ENCODE data around the gene CAMK1. TPM values are rescaled to one million over a fixed set of nuclear protein-coding genes. Genes with fewer than 3 reads are reported as not detected.

Gene CAMK1
- total RNA-seq (2011; cell fraction: chromatin; rRNA removed; ENCODE audit: low replicate concordance) = 2.0 and 4.8 TPM in 2 replicates
- 4.2 and 4.6 TPM in 2 replicates for total RNA-seq (2011; cell fraction: nucleolus; rRNA removed)
- total RNA-seq (2011; cell fraction: nucleoplasm; rRNA removed) = 2.3 and 3.2 TPM in 2 replicates
- total RNA-seq (2014; rRNA removed) (10.7 and 13.9 TPM in 2 replicates), total RNA-seq (2014; rRNA removed; fragmentation: Illumina TruSeq; extraction: Trizol) (4.4 and 4.7 TPM in 2 replicates), total RNA-seq (2015; rRNA removed; fragmentation: Illumina TruSeq; extraction: Trizol) (6.1 and 6.6 TPM in 2 replicates), total RNA-seq (2021) (5.2 and 6.2 TPM in 2 replicates), polyA plus RNA-seq (2011; rRNA removed) (7.3 and 8.4 TPM in 2 replicates), polyA plus RNA-seq (2014; fragmentation: Illumina TruSeq; extraction: Trizol) (6.0 and 6.2 TPM in 2 replicates), polyA plus RNA-seq (2014; fragmentation: Nextera tagmentation; extraction: Ambion mirVana) (under 1 TPM; 0.23 to 0.39 TPM), polyA plus RNA-seq (2014; rRNA removed) (7.7 and 10.6 TPM in 2 replicates), polyA minus RNA-seq (2011; rRNA and poly(A)+ RNA removed) (2.6 and 2.9 TPM in 2 replicates), Bru-seq, nascent RNA (percentile 48 among the genes with signal in this experiment), BruChase-seq, experiment 1, labeled RNA remaining after a 2-hour chase (percentile 43 among the genes with signal in this experiment), BruChase-seq, experiment 2, labeled RNA remaining after a 6-hour chase (percentile 49 among the genes with signal in this experiment)
- 5.8 and 12.1 TPM in 2 replicates for polyA plus RNA-seq (2011; cell fraction: cytosol; rRNA removed)
- 6.0 and 9.9 TPM in 2 replicates for polyA plus RNA-seq (2011; cell fraction: nucleus; rRNA removed)
- 7.7 and 9.7 TPM in 2 replicates for polyA plus RNA-seq (2012)
- 3.1 and 3.6 TPM in 2 replicates for polyA minus RNA-seq (2011; cell fraction: cytosol; rRNA and poly(A)+ RNA removed)
- polyA minus RNA-seq (2011; cell fraction: nucleus; rRNA and poly(A)+ RNA removed) = 1.3 and 2.4 TPM in 2 replicates
- long read RNA-seq, experiment 1, partial matches to known transcripts = 1 of 16 reads
- long read RNA-seq, experiment 1, other reads (novel, unspliced or antisense) = 12 of 16 reads
- long read RNA-seq, experiment 2, transcript CAMK1-201 (12 exons, 1,488 nt) = major isoform, 5 of 7 reads
- long read RNA-seq, experiment 2, partial matches to known transcripts = 0 of 7 reads
- long read RNA-seq, experiment 2, other reads (novel, unspliced or antisense) = 2 of 7 reads
- long read RNA-seq, experiment 3, partial matches to known transcripts = 0 of 2 reads
- long read RNA-seq, experiment 3, other reads (novel, unspliced or antisense) = 1 of 2 reads

DNA sequence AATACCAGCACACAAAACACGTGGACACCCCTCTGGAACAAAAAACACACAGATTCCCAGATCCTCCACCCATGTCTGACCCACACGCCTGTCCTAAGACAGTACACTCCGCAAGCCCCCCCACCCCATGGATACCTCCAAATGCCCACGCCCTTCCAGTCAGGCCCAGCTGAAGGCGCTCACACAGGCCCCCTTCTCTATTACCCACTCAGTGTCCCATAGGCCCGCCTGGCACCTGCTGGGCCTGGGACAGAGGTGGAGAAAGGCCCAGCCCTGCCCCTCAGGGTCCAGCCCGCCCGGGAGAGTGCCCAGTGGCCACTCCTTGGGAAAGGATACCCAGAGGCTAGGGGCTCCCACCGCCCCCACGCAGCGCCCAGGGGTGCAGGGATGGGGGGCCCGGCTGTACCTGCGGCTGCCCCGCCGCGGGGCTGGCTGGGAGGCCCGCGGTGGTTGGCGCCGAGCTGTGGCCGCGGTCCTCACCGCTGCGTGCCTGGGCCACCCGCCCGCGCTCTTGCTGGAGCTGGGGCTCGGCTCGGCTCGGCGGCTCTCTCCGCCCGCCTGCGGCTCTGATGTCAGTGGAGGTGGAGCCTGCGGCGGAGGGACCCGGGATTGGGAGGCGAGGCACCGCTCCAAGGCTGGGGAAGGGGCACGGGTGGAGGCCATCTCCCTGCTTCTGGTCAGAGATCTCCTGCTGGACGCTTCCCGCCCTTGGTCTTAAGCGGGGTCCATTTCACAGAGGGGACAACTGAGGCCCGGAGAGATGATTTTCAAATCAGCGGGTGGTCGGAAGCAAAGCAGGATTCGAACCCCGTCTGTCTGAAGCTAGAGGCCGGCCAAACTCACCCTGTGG, at the start of gene CAMK1:
Gene CAMK1 (minus strand): TSS at position 522 of the 850 bp plus-strand sequence. CDS start 2,198 bp downstream, outside the sequence.
- ChIA-PET CTCF (ENCODE audit: low intra/inter-chr PET ratio) (no interaction called here), POLR2A (interaction anchor here (0.6 to 0.9 kb wide), 5 partner anchors 10 to 316 kb away, joined by 3 to 5 read pairs (median 4); partner anchors contain the start of gene EMC3)
- H3K27ac ChIP-seq (ENCODE audit: extremely low read depth, low read depth, low read length) = no peak within 1 kb of the TSS
- no peak for FAIRE-seq
- H3K9me1 ChIP-seq (ENCODE audit: control insufficient read depth, insufficient read depth, low read length) = no peaks in the 10 kb centered on the region
- in situ Hi-C loops (cut with MboI) = no loop called here
- H3K9me3 ChIP-seq (replicated peaks; ENCODE audit: control insufficient read depth, insufficient read depth, low read depth, low read length) = no peaks in the 10 kb centered on the region
- peak within 1 kb of the TSS; percentile 83 for H2AFZ ChIP-seq (ENCODE audit: low read depth, low read length)
- H3K4me2 ChIP-seq (ENCODE audit: insufficient read depth, low read length) = peak within 1 kb of the TSS; percentile 71
- H4K20me1 ChIP-seq (replicated peaks; ENCODE audit: control insufficient read depth, insufficient read depth, low read length) = no peaks in the 10 kb centered on the region
- H3K79me2 ChIP-seq (ENCODE audit: control insufficient read depth, insufficient read depth, low read length) = no peaks in the 10 kb centered on the region
- 42% methylated on average over 39 of the region's 49 CpGs for WGBS (ENCODE audit: insufficient coverage, low coverage, missing lambda C conversion rate)
- peak; percentile 60 to 76 (median 72) for DNase-seq (ENCODE audit: extremely low read depth in 1 of 4, low spot score in 3 of 4)
- H3K27me3 ChIP-seq (ENCODE audit: control insufficient read depth in 2 of 2, insufficient read depth in 2 of 2, low read length in 2 of 2) = no peaks in the 10 kb centered on the region
- ATAC-seq = peak; percentile 89
- BruUV-seq (replicated peaks) = no TSS peak
- H3K36me3 ChIP-seq (ENCODE audit: control insufficient read depth, insufficient read depth, low read length) = no peaks in the 10 kb centered on the region
- intact Hi-C loops (cut with micrococcal nuclease) = no loop called here
- peak within 1 kb of the TSS; percentile 48 to 79; a peak in 3 of 4 replicates for H3K9ac ChIP-seq (ENCODE audit: insufficient read depth in 1 of 2, low read depth in 2 of 2, low read length in 2 of 2)
- H3K4me1 ChIP-seq (replicated peaks in 1 of 2; ENCODE audit: control insufficient read depth in 2 of 2, insufficient read depth in 2 of 2, low read length in 2 of 2) = peaks cover 0 to 19% of the 10 kb centered on the region in 2 experiments; a peak in 3 of 5 replicates
- H3K4me3 ChIP-seq = peak within 1 kb of the TSS; percentile 37
- no peak for TF ChIP-seq POU5F1 (IDR thresholded peaks at IDR 0.05; ENCODE audit: borderline replicate concordance, low read depth, low read length, partially characterized antibody)
- TF ChIP-seq, protein P1, sequence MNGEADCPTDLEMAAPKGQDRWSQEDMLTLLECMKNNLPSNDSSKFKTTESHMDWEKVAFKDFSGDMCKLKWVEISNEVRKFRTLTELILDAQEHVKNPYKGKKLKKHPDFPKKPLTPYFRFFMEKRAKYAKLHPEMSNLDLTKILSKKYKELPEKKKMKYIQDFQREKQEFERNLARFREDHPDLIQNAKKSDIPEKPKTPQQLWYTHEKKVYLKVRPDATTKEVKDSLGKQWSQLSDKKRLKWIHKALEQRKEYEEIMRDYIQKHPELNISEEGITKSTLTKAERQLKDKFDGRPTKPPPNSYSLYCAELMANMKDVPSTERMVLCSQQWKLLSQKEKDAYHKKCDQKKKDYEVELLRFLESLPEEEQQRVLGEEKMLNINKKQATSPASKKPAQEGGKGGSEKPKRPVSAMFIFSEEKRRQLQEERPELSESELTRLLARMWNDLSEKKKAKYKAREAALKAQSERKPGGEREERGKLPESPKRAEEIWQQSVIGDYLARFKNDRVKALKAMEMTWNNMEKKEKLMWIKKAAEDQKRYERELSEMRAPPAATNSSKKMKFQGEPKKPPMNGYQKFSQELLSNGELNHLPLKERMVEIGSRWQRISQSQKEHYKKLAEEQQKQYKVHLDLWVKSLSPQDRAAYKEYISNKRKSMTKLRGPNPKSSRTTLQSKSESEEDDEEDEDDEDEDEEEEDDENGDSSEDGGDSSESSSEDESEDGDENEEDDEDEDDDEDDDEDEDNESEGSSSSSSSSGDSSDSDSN (IDR thresholded peaks at IDR 0.05; ENCODE audit: borderline replicate concordance in 1 of 2, low read depth in 2 of 2, low read length in 2 of 2) = peak in 1 of 2 experiments; percentile 87; a peak in 2 of 4 replicates
- TF ChIP-seq PHF8 (IDR thresholded peaks at IDR 0.05; ENCODE audit: borderline replicate concordance, low read length) = peak; percentile 55; the same call in 1 of the 2 replicates
- no peak for TF ChIP-seq STAT5A (IDR thresholded peaks at IDR 0.05; ENCODE audit: borderline replicate concordance, low read length)
- TF ChIP-seq CBX1 (IDR thresholded peaks at IDR 0.05; ENCODE audit: low read depth) = 0 out of 2 replicates have a peak, but pooled peaks have one; percentile 56
- TF ChIP-seq MLLT1 (IDR thresholded peaks at IDR 0.05) = no peak
- TF ChIP-seq KLF16 (IDR thresholded peaks at IDR 0.05) = no peak
- no peak for TF ChIP-seq ZKSCAN3 (CRISPR knock-in tag; IDR thresholded peaks at IDR 0.05)
- TF ChIP-seq ZFX (CRISPR knock-in tag; IDR thresholded peaks at IDR 0.05) = peak; percentile 46; the same call in 1 of the 2 replicates
- no peak for TF ChIP-seq ZNF707 (CRISPR knock-in tag; conservative IDR thresholded peaks at IDR 0.05)
- TF ChIP-seq, protein P2, sequence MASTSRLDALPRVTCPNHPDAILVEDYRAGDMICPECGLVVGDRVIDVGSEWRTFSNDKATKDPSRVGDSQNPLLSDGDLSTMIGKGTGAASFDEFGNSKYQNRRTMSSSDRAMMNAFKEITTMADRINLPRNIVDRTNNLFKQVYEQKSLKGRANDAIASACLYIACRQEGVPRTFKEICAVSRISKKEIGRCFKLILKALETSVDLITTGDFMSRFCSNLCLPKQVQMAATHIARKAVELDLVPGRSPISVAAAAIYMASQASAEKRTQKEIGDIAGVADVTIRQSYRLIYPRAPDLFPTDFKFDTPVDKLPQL (IDR thresholded peaks at IDR 0.05; ENCODE audit: extremely low read depth, insufficient read length) = no peak
